Neural cell (in vitro differentiated cells): ENCODE data around the gene ALX4.

Experiments
- EZH2 ChIP-seq: fragments of 200-600, 300-800 bp; shearing (Covaris generic), sonication (generic); IDR thresholded peaks from 2 replicates; pipeline ENCODE4 v1.6.1; 2014; ENCODE audit warnings: antibody characterized with exemption, low read length, borderline replicate concordance, mild to moderate bottlenecking; ENCODE audit not compliant: insufficient read depth, poor library complexity, severe bottlenecking
- MXI1 ChIP-seq: fragments of 450-650 bp; conservative IDR thresholded peaks from 2 replicates; pipeline ENCODE4 v1.6.1; 2014; ENCODE audit warnings: antibody characterized with exemption, mild to moderate bottlenecking; ENCODE audit not compliant: poor library complexity, severe bottlenecking
- RAD21 ChIP-seq: fragments of 450-650 bp; conservative IDR thresholded peaks from 2 replicates; pipeline ENCODE4 v1.6.1; 2014; ENCODE audit warnings: antibody characterized with exemption, mild to moderate bottlenecking, moderate library complexity
- REST ChIP-seq: IDR thresholded peaks from 2 replicates; pipeline ENCODE4 v1.6.1; 2012; ENCODE audit warnings: borderline replicate concordance
- TF ChIP-seq, protein P1 (sequence below): fragments of 450-650 bp; IDR thresholded peaks from 2 replicates; pipeline ENCODE4 v1.5.1; 2014; ENCODE audit warnings: antibody characterized with exemption, mild to moderate bottlenecking, moderate library complexity; ENCODE audit not compliant: poor library complexity, severe bottlenecking

- TF ChIP-seq MXI1 (no peak), EZH2 (no peak), REST (no peak), RAD21 (no peak)
- TF ChIP-seq, protein P1, sequence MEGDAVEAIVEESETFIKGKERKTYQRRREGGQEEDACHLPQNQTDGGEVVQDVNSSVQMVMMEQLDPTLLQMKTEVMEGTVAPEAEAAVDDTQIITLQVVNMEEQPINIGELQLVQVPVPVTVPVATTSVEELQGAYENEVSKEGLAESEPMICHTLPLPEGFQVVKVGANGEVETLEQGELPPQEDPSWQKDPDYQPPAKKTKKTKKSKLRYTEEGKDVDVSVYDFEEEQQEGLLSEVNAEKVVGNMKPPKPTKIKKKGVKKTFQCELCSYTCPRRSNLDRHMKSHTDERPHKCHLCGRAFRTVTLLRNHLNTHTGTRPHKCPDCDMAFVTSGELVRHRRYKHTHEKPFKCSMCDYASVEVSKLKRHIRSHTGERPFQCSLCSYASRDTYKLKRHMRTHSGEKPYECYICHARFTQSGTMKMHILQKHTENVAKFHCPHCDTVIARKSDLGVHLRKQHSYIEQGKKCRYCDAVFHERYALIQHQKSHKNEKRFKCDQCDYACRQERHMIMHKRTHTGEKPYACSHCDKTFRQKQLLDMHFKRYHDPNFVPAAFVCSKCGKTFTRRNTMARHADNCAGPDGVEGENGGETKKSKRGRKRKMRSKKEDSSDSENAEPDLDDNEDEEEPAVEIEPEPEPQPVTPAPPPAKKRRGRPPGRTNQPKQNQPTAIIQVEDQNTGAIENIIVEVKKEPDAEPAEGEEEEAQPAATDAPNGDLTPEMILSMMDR, result no peak
These were observed 11.1 kb upstream of the ALX4 start for GRCh38 chr11:44321059-44321458.
